K562 (cell line): ENCODE measurements around the gene CECR2. TPM values are rescaled to one million over a fixed set of nuclear protein-coding genes. Genes with fewer than 3 reads are reported as not detected.

Experiments
- ATAC-seq: fragments of 200-7000 bp; cut with Tn5 transposase; 3 replicates; pipeline ENCODE4 v1.9.1; 2020; ENCODE audit warnings: moderate library complexity
- BruUV-seq: library from RNA; stranded (reverse); fragments of 400-500 nt; replicated peaks from 2 replicates; lab custom pipeline; 2021; lab: Mats Ljungman, UMichigan
- CTCF ChIA-PET: fragments of 300-600 bp; formaldehyde crosslinking; extraction: SDS; loops from one replicate; lab custom pipeline; 2021; ENCODE audit warnings: low intra/inter-chr PET ratio; lab: Yijun Ruan, JAX
- POLR2A ChIA-PET: fragments of 300-600, 350-650 bp; sonication (Branson Sonifier 250); formaldehyde crosslinking; extraction: SDS; loops from one replicate; lab custom pipeline; 2021; ENCODE audit warnings: antibody characterized with exemption, inconsistent platforms; lab: Yijun Ruan, JAX
- DNase-seq, 4 experiments: peaks; one replicate each; pipeline versions ENCODE4 v3.0.0 to v3.0.0-alpha.2; 2011 to 2018; ENCODE audit warnings: low spot score in 3 of 4, mixed read lengths in 3 of 4; ENCODE audit errors: extremely low read depth in 1 of 4
- FAIRE-seq: peaks from 2 replicates; lab custom pipeline; 2011; peaks lifted over from hg19 to GRCh38; lab: Jason Lieb, UNC
- H2AFZ ChIP-seq: 2 replicates; pipeline ENCODE4 v1.6.0; 2011; ENCODE audit warnings: low read depth, low read length, control low read depth, inconsistent platforms
- H3K27ac ChIP-seq: fragments of 200-600 bp; 3 replicates; pipeline ENCODE4 v1.8.0; 2011; ENCODE audit warnings: low read depth, mild to moderate bottlenecking, control low read depth, inconsistent platforms, low read length, moderate library complexity, mixed read lengths; ENCODE audit errors: extremely low read depth
- H3K27me3 ChIP-seq, 2 experiments: fragments of 300-600 bp in 1 of 2; 2 replicates in 1 of 2; 3 replicates in 1 of 2; pipeline versions ENCODE4 v1.6.0 to v1.8.0; 2011; ENCODE audit warnings: inconsistent platforms in 2 of 2, low read length in 2 of 2, mild to moderate bottlenecking in 1 of 2, mixed read lengths in 1 of 2, moderate library complexity in 1 of 2; ENCODE audit not compliant: control insufficient read depth in 2 of 2, insufficient read depth in 2 of 2
- H3K36me3 ChIP-seq: fragments of 300-600 bp; 3 replicates; pipeline ENCODE4 v1.8.0; 2011; ENCODE audit warnings: mild to moderate bottlenecking, low read length, inconsistent platforms; ENCODE audit not compliant: control insufficient read depth, insufficient read depth
- H3K4me1 ChIP-seq, 2 experiments: fragments of 200-600 bp in 1 of 2; replicated peaks in 1 of 2; 2 replicates in 1 of 2; 3 replicates in 1 of 2; pipeline versions ENCODE4 v1.5.1 to v1.8.0; 2011; ENCODE audit warnings: inconsistent platforms in 2 of 2, low read length in 2 of 2, mild to moderate bottlenecking in 1 of 2, mixed read lengths in 1 of 2, moderate library complexity in 1 of 2; ENCODE audit not compliant: control insufficient read depth in 2 of 2, insufficient read depth in 2 of 2
- H3K4me2 ChIP-seq: 2 replicates; pipeline ENCODE4 v1.6.1; 2011; ENCODE audit warnings: low read length, control low read depth, inconsistent platforms, mixed read lengths; ENCODE audit not compliant: insufficient read depth
- H3K4me3 ChIP-seq: fragments of 200-600 bp; sonication (generic), shearing (Covaris generic); 2 replicates; pipeline ENCODE4 v1.5.1; 2016; ENCODE audit warnings: control low read depth, inconsistent platforms
- H3K79me2 ChIP-seq: fragments of 200-600 bp; 3 replicates; pipeline ENCODE4 v1.8.0; 2011; ENCODE audit warnings: low read length, inconsistent platforms; ENCODE audit not compliant: control insufficient read depth, insufficient read depth
- H3K9ac ChIP-seq, 2 experiments: 2 replicates each; pipeline versions ENCODE4 v1.6.0 to v1.6.1; 2011; ENCODE audit warnings: low read depth in 2 of 2, low read length in 2 of 2, control low read depth in 1 of 2, inconsistent platforms in 1 of 2, mild to moderate bottlenecking in 1 of 2, mixed read lengths in 1 of 2; ENCODE audit not compliant: insufficient read depth in 1 of 2
- H3K9me1 ChIP-seq: one replicate; pipeline ENCODE4 v1.6.0; 2011; ENCODE audit warnings: inconsistent platforms, mild to moderate bottlenecking, low read length, moderate library complexity; ENCODE audit not compliant: control insufficient read depth, insufficient read depth
- H3K9me3 ChIP-seq: replicated peaks from 2 replicates; pipeline ENCODE4 v1.5.1; 2011; ENCODE audit warnings: low read depth, low read length, inconsistent platforms; ENCODE audit not compliant: control insufficient read depth, insufficient read depth
- H4K20me1 ChIP-seq: replicated peaks from 2 replicates; pipeline ENCODE4 v1.6.1; 2011; ENCODE audit warnings: low read length, inconsistent platforms, mixed read lengths; ENCODE audit not compliant: control insufficient read depth, insufficient read depth
- FOXK1 ChIP-seq: sonication (generic); formaldehyde crosslinking; IDR thresholded peaks from 2 replicates; pipeline ENCODE4 v1.8.0; 2022; ENCODE audit warnings: missing genetic modification reagents, mild to moderate bottlenecking, borderline replicate concordance
- NR2C2 ChIP-seq, 2 experiments: fragments of 200-800 bp in 1 of 2; sonication (Bioruptor generic) in 1 of 2; sonication (generic) in 1 of 2; formaldehyde crosslinking in 1 of 2; IDR thresholded peaks; 2 replicates each; pipeline versions ENCODE4 v1.6.1 to v1.8.0; 2016 to 2022; ENCODE audit warnings: mild to moderate bottlenecking in 1 of 2, missing compliant biosample characterization in 1 of 2, missing genetic modification characterization in 1 of 2, missing genetic modification reagents in 1 of 2
- NR3C1 ChIP-seq: sonication (generic); formaldehyde crosslinking; IDR thresholded peaks from 2 replicates; pipeline ENCODE4 v1.8.1; 2022; ENCODE audit warnings: missing genetic modification reagents
- ZC3H11A ChIP-seq: IDR thresholded peaks from 2 replicates; pipeline ENCODE4 v1.6.1; 2012; ENCODE audit warnings: low read depth, low read length, improper control_type of control experiment
- ZNF707 ChIP-seq: fragments of 250-450 bp; sonication (Bioruptor Pico); conservative IDR thresholded peaks from 2 replicates; pipeline ENCODE4 v1.8.0; 2022; ENCODE audit warnings: inconsistent platforms, mild to moderate bottlenecking, moderate library complexity
- WGBS: fragments of 100-300 bp; shearing (Covaris generic); methylation state at CpG from one replicate; pipeline ENCODE4 v1.1.6; 2016; ENCODE audit warnings: low coverage, mixed read lengths; ENCODE audit not compliant: insufficient coverage; ENCODE audit errors: missing lambda C conversion rate; 5-methylcytosine and 5-hydroxymethylcytosine counted together
- in situ Hi-C: fragments of 300-500 bp; cut with MboI; formaldehyde crosslinking; loops from 4 replicates; pipeline ENCODE4 v1.15.0; 2018; ENCODE audit warnings: inconsistent platforms, mixed read lengths
- intact Hi-C: fragments of 100-400 bp; cut with micrococcal nuclease; formaldehyde crosslinking; loops from 2 replicates; pipeline ENCODE4 v1.14.2; 2022
- polyA plus RNA-seq, 8 experiments: library from polyadenylated mRNA; depleted of rRNA in 4 of 8; stranded (reverse) in 5 of 8; unstranded in 3 of 8; fragments of >200 nt; fragmentation: Nextera tagmentation in 2 of 8; fragmentation: Illumina TruSeq in 1 of 8; extraction: Ambion mirVana in 2 of 8; extraction: Trizol in 1 of 8; gene quantifications; 2 replicates each; pipeline versions ENCODE4 v1.2.1 to v1.2.3, GENCODE V29; 2011 to 2014; ENCODE audit warnings: inconsistent platforms in 1 of 8, missing spikeins in 1 of 8
- total RNA-seq, 7 experiments: library from RNA; depleted of rRNA in 6 of 7; stranded (reverse); fragments of >200 nt in 6 of 7; fragmentation: Illumina TruSeq in 2 of 7; extraction: Trizol in 2 of 7; gene quantifications; 2 replicates each; pipeline versions ENCODE4 v1.2.1 to v1.2.3, GENCODE V29; 2011 to 2021; ENCODE audit warnings: low replicate concordance in 1 of 7
- TF ChIP-seq, protein P1 (sequence below): fragments of 450-650 bp; IDR thresholded peaks from 2 replicates; pipeline ENCODE4 v1.6.1; 2018; ENCODE audit warnings: mild to moderate bottlenecking, low read depth; ENCODE audit not compliant: partially characterized antibody
- TF ChIP-seq, protein P2 (sequence below), 2 experiments: fragments of 450-650 bp; conservative IDR thresholded peaks; 2 replicates each; pipeline ENCODE4 v1.6.1; 2017; ENCODE audit warnings: mild to moderate bottlenecking in 2 of 2, moderate library complexity in 2 of 2

Gene CECR2
- total and polyA plus RNA-seq, 9 of the 15 experiments (the other 6 are each of a cell fraction or from before 2014, with no cell fraction given), result 0.01 to 1.00 (median 0.27) TPM

DNA sequence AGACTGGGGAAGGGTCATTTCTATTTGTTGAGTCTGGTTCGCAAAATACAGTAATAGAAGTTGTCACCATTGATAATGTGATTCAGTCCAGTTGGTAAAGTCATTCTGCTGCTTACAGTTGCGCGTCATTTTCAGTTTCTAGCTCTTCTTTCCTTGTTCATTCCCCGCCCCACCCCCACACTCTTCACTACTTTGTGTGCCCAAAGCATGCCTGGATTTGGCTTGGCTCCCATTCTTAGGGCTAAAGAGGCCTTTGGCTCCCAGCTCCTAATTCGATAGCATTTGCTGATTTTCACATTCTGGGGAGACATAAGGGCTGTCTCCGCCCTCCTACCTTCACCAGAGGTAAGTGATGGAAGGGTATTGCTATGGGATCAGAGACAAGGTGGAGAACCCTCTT lies 43.0 kb downstream of the CECR2 start:
- H3K4me2 ChIP-seq, result no peak overlapping the region
- no TSS peak for BruUV-seq
- no peaks in the 10 kb centered on the region for H4K20me1 ChIP-seq
- H3K4me1 ChIP-seq, result no peaks in the 10 kb centered on the region
- no peaks in the 10 kb centered on the region for H3K36me3 ChIP-seq
- no peak overlapping the region for H3K9ac ChIP-seq
- intact Hi-C loops (no loop called here), in situ Hi-C loops (no loop called here)
- TF ChIP-seq ZC3H11A (no peak), NR2C2 (CRISPR knock-in tag; IDR thresholded peaks at IDR 0.05) (no peak), NR2C2 (tag; IDR thresholded peaks at IDR 0.05) (no peak), ZNF707 (no peak), FOXK1 (CRISPR knock-in tag) (no peak), NR3C1 (CRISPR knock-in tag) (no peak)
- TF ChIP-seq, protein P1, sequence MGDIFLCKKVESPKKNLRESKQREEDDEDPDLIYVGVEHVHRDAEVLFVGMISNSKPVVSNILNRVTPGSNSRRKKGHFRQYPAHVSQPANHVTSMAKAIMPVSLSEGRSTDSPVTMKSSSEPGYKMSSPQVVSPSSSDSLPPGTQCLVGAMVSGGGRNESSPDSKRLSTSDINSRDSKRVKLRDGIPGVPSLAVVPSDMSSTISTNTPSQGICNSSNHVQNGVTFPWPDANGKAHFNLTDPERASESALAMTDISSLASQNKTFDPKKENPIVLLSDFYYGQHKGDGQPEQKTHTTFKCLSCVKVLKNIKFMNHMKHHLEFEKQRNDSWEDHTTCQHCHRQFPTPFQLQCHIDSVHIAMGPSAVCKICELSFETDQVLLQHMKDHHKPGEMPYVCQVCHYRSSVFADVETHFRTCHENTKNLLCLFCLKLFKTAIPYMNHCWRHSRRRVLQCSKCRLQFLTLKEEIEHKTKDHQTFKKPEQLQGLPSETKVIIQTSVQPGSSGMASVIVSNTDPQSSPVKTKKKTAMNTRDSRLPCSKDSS, result no peak
- TF ChIP-seq, protein P2, sequence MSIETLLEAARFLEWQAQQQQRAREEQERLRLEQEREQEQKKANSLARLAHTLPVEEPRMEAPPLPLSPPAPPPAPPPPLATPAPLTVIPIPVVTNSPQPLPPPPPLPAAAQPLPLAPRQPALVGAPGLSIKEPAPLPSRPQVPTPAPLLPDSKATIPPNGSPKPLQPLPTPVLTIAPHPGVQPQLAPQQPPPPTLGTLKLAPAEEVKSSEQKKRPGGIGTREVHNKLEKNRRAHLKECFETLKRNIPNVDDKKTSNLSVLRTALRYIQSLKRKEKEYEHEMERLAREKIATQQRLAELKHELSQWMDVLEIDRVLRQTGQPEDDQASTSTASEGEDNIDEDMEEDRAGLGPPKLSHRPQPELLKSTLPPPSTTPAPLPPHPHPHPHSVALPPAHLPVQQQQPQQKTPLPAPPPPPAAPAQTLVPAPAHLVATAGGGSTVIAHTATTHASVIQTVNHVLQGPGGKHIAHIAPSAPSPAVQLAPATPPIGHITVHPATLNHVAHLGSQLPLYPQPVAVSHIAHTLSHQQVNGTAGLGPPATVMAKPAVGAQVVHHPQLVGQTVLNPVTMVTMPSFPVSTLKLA (conservative IDR thresholded peaks at IDR 0.05), result no peak
- H3K27ac ChIP-seq, result no peak overlapping the region
- ATAC-seq (no peak), FAIRE-seq (no peak), DNase-seq (no peak)
- no peak overlapping the region for H3K4me3 ChIP-seq
- CTCF ChIA-PET, result no interaction called here
- WGBS, result 1% methylated on average over 6 of the region's 6 CpGs
- H2AFZ ChIP-seq, result no peak overlapping the region
- H3K79me2 ChIP-seq, result no peaks in the 10 kb centered on the region
- H3K27me3 ChIP-seq, result peaks cover 4 to 11% of the 10 kb centered on the region in 2 experiments
- no peaks in the 10 kb centered on the region for H3K9me1 ChIP-seq
- no peaks in the 10 kb centered on the region for H3K9me3 ChIP-seq
- POLR2A ChIA-PET, result no interaction called here
